GM21367 (cell line): ENCODE data around the gene PHF10.

Experiments
- ATAC-seq: cut with Tn5 transposase; IDR thresholded peaks from one replicate; pipeline ENCODE4 v1.9.1; 2021; ENCODE audit not compliant: unreplicated experiment

PHF10 gene

GRCh38 chr6:169678342-169678741, 46.0 kb downstream of the PHF10 start:
- no peak for ATAC-seq

DNA sequence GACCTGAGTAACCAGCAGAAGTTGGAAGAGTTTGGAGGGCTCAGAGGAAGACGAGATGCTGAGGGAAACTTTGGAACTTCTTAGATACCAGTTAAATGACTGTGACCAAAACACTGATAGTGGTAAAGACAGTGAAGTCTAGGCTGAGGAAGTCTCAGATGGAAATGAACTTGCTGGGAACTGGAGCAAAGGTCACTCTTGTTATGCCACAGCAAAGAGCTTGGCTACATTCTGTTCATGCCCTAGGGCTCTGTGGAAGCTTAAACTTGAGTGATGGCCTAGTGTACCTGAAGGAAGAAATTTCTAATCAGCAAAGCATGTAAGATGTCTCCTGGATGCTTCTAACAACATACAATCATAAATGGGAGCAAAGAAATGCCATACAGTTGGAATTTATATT, 47.2 kb downstream of the PHF10 start:
- ATAC-seq, result no peak

- ATAC-seq, result no peak
Observed at GRCh38 chr6:169675011-169675410, 49.3 kb downstream of the PHF10 start.

GRCh38 chr6:169671563-169671962, 52.7 kb downstream of the PHF10 start:
- no peak for ATAC-seq

DNA sequence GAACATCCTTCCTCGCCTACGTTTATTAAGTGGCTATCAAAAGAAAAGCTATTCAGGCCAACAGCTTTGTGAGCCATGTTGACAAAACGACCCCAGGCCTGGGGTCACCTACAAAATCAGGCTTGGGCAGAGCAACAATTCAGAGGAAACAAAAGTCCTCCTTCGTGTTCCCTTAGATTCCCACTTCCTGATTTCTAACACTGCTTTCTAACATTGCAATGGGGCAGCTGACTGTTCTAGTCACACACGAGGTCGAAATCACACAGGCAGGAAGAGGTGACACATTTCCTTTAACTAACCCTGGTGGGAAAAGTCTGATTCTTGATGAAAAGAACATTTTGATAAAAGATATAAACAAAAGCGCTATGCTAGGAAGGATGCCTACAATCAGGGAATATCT, 54.4 kb downstream of the PHF10 start:
- no peak for ATAC-seq

GRCh38 chr6:169669147-169669546, 55.2 kb downstream of the PHF10 start:
- no peak for ATAC-seq

- ATAC-seq, result no peak
Observed at GRCh38 chr6:169668203-169668847, 56.0 kb downstream of the PHF10 start.

DNA sequence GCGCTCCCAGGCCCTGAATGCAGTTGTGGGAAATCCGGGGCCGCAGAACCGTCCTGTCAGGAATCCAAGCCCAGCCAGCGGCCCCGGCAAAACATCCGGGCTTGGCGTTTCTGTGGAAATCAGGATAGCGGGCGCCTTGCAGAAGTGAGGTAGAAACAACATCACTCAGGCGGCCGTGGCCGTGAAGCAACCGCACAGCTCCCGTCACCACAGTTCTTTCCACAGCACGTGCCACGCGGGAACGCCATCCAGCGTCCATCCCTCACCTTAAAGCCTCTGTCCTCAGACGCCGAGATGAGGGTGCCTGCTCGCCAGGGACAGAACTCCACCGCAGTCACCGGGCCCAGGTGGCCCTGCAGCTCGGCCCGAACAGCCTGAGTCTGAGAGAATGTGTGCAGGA, 56.6 kb downstream of the PHF10 start:
- no peak for ATAC-seq

DNA sequence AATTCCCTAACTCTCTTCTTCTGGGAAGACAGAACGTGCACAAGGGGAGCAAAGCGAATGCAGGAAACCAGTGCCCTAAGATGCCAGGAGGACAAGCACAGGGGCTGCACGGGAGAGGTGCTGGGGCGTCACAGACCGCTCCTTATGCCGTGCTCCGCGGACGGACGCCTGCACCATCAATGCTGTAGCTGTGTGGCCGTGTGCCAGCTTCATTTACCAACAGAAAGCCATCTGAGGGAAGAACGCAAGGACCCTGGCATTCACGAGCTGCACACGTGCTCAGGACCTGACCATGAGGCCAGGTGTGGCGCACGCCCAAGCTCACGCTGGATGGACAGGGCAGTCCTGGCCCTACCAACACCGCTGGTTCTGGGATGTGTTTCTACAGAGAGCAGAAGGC, 57.9 kb downstream of the PHF10 start:
- no peak for ATAC-seq

GRCh38 chr6:169665289-169665688, 59.0 kb downstream of the PHF10 start:
- ATAC-seq, result no peak

GRCh38 chr6:169664227-169664626, 60.1 kb downstream of the PHF10 start:
- ATAC-seq, result no peak

DNA sequence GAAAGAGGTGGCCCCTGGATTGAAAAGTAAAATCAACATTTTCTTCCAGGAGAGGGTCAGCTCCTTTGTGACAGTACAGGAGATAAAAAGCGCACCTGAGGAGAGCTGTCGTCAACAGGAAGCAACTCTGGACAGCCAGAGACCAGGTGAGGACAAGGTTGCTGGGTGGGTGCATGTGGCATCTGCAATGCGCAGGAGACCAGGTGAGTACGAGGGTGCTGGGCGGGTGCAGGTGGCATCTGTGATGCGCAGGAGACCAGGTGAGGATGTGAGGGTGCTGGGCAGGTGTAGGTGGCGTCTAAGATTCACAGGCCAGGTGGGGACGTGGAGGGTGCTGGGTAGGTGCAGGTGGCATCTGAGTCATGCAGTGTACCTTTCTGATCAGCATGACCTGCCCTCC, 60.8 kb downstream of the PHF10 start:
- ATAC-seq, result no peak

DNA sequence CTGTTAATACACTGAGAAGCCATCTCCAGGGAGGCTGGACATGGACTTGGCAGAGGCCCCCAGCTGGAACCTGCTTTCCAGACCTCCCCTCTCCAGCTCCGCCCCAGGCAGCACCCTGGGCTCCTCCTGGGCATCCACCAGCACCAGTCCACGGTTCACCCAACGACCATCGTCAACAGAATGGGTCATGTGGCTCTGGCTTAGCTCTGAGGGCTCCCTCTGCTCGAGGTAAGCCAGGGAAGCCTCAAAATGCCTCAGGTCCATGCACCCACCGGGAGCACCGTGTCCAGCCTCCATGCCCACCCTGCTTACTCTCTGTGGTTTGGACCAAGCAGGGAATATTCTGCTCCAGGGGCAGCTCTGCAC, 62.9 kb downstream of the PHF10 start:
- ATAC-seq, result no peak

DNA sequence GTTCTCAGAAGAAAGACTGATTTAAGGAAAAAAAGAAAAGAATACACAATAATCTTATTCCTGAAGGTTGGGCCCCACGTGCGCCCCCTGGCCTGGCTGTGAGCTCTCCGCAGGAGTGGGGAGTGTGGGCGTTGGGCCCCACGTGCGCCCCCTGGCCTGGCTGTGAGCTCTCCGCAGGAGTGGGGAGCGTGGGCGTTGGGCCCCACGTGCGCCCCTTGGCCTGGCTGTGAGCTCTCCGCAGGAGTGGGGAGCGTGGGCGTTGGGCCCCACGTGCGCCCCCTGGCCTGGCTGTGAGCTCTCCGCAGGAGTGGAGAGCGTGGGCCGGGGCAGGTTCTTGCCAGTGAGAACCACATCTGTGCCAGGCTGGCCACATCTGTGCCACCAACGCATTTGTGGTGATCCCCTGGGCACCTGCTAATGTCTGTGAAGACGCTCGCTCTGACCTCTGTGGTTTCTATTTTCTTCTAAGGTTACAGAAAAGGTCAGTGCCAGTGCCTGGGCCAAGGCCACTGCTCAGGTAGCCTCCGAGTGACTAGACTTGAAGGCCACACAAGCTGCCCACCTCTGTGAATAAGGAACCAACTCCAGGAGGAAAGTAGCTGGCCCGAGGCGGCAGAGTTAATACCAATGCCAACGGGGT, 63.4 kb downstream of the PHF10 start:
- ATAC-seq, result no peak

GRCh38 chr6:169659820-169660610, 64.3 kb downstream of the PHF10 start:
- no peak for ATAC-seq

DNA sequence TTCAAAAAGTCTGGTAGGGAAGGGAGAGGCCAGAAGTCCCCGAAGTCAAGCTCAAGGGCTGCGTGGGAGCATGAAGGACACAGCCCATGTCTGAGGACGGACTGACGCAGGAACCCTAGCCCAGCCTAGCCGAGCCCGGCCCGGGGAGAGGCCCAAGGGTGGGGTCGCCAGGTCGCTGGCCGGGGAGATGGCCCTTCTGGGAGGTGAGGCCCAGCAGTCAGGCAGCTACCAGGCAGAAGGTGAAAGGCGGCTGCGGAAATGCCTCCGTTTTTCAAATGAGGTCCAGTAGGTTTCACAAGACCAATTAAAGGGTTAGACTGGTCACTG, 67.1 kb downstream of the PHF10 start:
- ATAC-seq, result no peak

DNA sequence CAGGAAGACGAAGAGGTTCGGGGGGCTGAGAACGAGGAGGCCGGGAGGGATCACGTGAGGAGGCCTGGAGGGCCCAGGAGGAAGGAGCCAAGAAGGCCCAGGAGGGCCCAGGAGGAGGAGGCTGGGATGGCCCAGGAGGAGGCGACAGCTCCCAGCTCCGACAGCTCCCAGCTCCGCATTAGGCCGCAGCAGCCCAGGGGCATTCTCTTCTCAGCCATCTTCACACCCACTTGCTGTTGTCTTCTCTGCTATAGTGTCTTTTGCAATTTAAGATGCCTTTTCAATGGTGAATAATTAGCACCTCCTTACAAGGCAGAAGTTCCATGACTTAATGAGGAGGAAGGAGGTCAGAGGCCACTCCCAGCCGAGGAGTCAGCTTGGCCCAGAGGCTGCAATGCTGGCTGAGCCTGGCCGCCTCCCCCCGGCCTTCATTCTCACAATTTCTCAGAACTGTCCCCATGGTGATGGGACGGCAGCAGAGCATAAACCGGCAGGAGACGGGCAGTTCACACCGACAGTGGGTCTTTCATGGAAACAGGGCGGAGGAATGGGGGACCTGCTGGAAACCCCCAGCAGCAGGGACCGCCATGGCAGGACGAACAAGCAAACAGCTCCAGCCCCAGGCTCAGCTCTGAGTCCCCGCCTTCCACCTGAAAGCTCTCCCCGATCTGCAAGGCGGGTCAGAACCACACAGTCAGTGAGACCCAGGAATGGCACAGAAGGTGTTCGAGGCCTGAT, 67.6 kb downstream of the PHF10 start:
- no peak for ATAC-seq

GRCh38 chr6:169654598-169655391, 69.5 kb downstream of the PHF10 start:
- ATAC-seq, result peak; percentile 92
